Prostate gland (tissue), 2 donors: ENCODE data around the gene LGALS13. TPM values are rescaled to one million over a fixed set of nuclear protein-coding genes. Genes with fewer than 3 reads are reported as not detected.

Source experiments
- DNase-seq: peaks from one replicate; pipeline ENCODE4 v3.0.0-alpha.2; 2019; ENCODE audit warnings: low spot score
- H3K27ac ChIP-seq, 2 donors: fragments of 200-600 bp; sonication (generic); 2 replicates each; pipeline ENCODE4 v1.5.1; 2017 to 2019
- H3K27me3 ChIP-seq: fragments of 200-600 bp; sonication (generic); replicated peaks from 2 replicates; pipeline ENCODE4 v1.5.1; 2019; ENCODE audit not compliant: insufficient read depth
- H3K36me3 ChIP-seq, 2 donors: fragments of 200-600 bp; sonication (generic); 1 replicate in 1 of 2; 2 replicates in 1 of 2; pipeline versions ENCODE4 v1.5.1 to v1.8.1; 2017 to 2019
- H3K4me1 ChIP-seq: fragments of 200-600 bp; sonication (generic); replicated peaks from 2 replicates; pipeline ENCODE4 v1.5.1; 2019
- H3K4me3 ChIP-seq, 2 donors: fragments of 200-600 bp; sonication (generic); 2 replicates each; pipeline ENCODE4 v1.5.1; 2017 to 2019
- H3K9me3 ChIP-seq: fragments of 200-600 bp; sonication (generic); 2 replicates; pipeline ENCODE4 v1.5.1; 2017
- CTCF ChIP-seq, 4 experiments: fragments of 200-600 bp in 2 of 4; fragments of 450-650 bp in 2 of 4; sonication (generic) in 2 of 4; IDR thresholded peaks; 1 replicate in 3 of 4; 2 replicates in 1 of 4; pipeline ENCODE4 v1.5.1; 2016 to 2019; ENCODE audit warnings: antibody characterized with exemption in 4 of 4, mild to moderate bottlenecking in 2 of 4, moderate library complexity in 2 of 4
- POLR2A ChIP-seq: fragments of 450-650 bp; IDR thresholded peaks from one replicate; pipeline ENCODE4 v1.6.1; 2016; ENCODE audit warnings: antibody characterized with exemption, mild to moderate bottlenecking
- POLR2AphosphoS5 ChIP-seq: sonication (generic); formaldehyde crosslinking; IDR thresholded peaks from one replicate; pipeline ENCODE4 v1.6.1; 2017; ENCODE audit warnings: antibody characterized with exemption
- WGBS: methylation state at CpG from one replicate; pipeline ENCODE4 v1.1.5; 2018; 5-methylcytosine and 5-hydroxymethylcytosine counted together
- intact Hi-C: fragments of 100-400 bp; cut with DNase I; formaldehyde crosslinking; loops from one replicate; pipeline ENCODE4 v1.14.2; 2022
- small RNA-seq, 2 donors: library from RNA; depleted of rRNA; stranded (forward); fragments of <200 nt; gene quantifications; one replicate each; pipeline ENCODE3, GENCODE V24; 2016
- total RNA-seq, 2 donors: library from RNA; depleted of rRNA; stranded (reverse); fragments of >200 nt; gene quantifications; one replicate each; pipeline ENCODE4 v1.1.0, GENCODE V29; 2016

Gene LGALS13
- total RNA-seq, 2 donors from 2014 or later = not detected

- no peak for DNase-seq
- TF ChIP-seq CTCF (IDR thresholded peaks at IDR 0.05) (no peak), POLR2A (no peak), POLR2AphosphoS5 (no peak)
- H3K36me3 ChIP-seq = no peaks in the 10 kb centered on the region
- intact Hi-C loops = no loop called here
- H3K27ac ChIP-seq = no peak overlapping the region
- no peaks in the 10 kb centered on the region for H3K4me1 ChIP-seq
- 17% methylated on average over 3 of the region's 3 CpGs for WGBS
- H3K9me3 ChIP-seq = no peaks in the 10 kb centered on the region
- no peak overlapping the region for H3K4me3 ChIP-seq
- H3K27me3 ChIP-seq = no peaks in the 10 kb centered on the region
Measured at GRCh38 chr19:39647918-39648317, 45.6 kb downstream of the LGALS13 start.

- Histone ChIP-seq H3K4me3 (no peak within 1 kb of the TSS), H3K4me1 (no peaks in the 10 kb centered on the region), H3K27me3 (no peaks in the 10 kb centered on the region), H3K9me3 (no peaks in the 10 kb centered on the region), H3K27ac (no peak within 1 kb of the TSS), H3K36me3 (no peaks in the 10 kb centered on the region)
- intact Hi-C loops = no loop called here
- TF ChIP-seq POLR2A = no peak
- TF ChIP-seq POLR2AphosphoS5 = no peak
- no peak for TF ChIP-seq CTCF (IDR thresholded peaks at IDR 0.05)
- 58% methylated on average over 3 of the region's 3 CpGs for WGBS
- DNase-seq = no peak
Measured at GRCh38 chr19:39655613-39656012, 53.3 kb downstream of the LGALS13 start, which contains the start of gene LGALS16. Gene LGALS16 (plus strand): TSS chr19:39655913. CDS start chr19:39655962, 49 bp downstream.

Small RNAs within 50 kb of the gene (small RNA-seq; reads per million reads assigned to genes)
- 0 reads per million in 2 donors for gene AC005176.2
- 0 reads per million in 2 donors for gene RPS29P24
- 0 reads per million in 2 donors for gene RPS29P25
- 0 reads per million in 2 donors for gene RPS29P26
- 0 reads per million in 2 donors for gene RPS29P30

Other genes with a start within 250 kb of the LGALS13 start
- gene PAF1, start 211.4 kb upstream of the LGALS13 start, total RNA-seq = 10 to 100 TPM; 47.5 to 63.6 TPM
- 10 to 100 TPM; 50.2 to 56.4 TPM for gene MED29, start 211.1 kb upstream of the LGALS13 start, total RNA-seq
- 100 to 1,000 TPM in 1 of 2 donors, 10 to 100 TPM in 1; 96.5 to 170 TPM for gene ZFP36, start 195.7 kb upstream of the LGALS13 start, total RNA-seq
- 10 to 100 TPM; 14.4 to 21.1 TPM for gene PLEKHG2, start 189.9 kb upstream of the LGALS13 start, total RNA-seq
- gene RPS16, start 166.6 kb upstream of the LGALS13 start, total RNA-seq = 1,000 to 10,000 TPM; 1,162 to 1,716 TPM
- 100 to 1,000 TPM in 1 of 2 donors, 10 to 100 TPM in 1; 79.8 to 246 TPM for gene SUPT5H, start 156.9 kb upstream of the LGALS13 start, total RNA-seq
- gene TIMM50, start 121.7 kb upstream of the LGALS13 start, total RNA-seq = 10 to 100 TPM; 54.1 to 75.5 TPM
- 1 to 10 TPM in 1 of 2 donors, not detected in 1; 6.3 TPM for gene DLL3, start 103.6 kb upstream of the LGALS13 start, total RNA-seq
- gene SELENOV, start 87.4 kb upstream of the LGALS13 start, total RNA-seq = not detected
- gene EID2B, start 69.7 kb upstream of the LGALS13 start, total RNA-seq = 1 to 10 TPM; 2.6 to 4.5 TPM
- gene EID2, start 62.4 kb upstream of the LGALS13 start, total RNA-seq = 10 to 100 TPM; 21.1 to 25.3 TPM
- gene LGALS16, start 53.4 kb downstream of the LGALS13 start, total RNA-seq = not detected
- not detected for gene LGALS14, start 102.0 kb downstream of the LGALS13 start, total RNA-seq
- not detected for gene CLC, start 135.5 kb downstream of the LGALS13 start, total RNA-seq
- gene LEUTX, start 176.3 kb downstream of the LGALS13 start, total RNA-seq = not detected
- gene DYRK1B, start 231.6 kb downstream of the LGALS13 start, total RNA-seq = 10 to 100 TPM; 18.2 to 48.7 TPM
- 100 to 1,000 TPM; 139 to 224 TPM for gene FBL, start 243.9 kb downstream of the LGALS13 start, total RNA-seq